Measurements from ENCODE around the gene PPDPF. TPM values are rescaled to one million over a fixed set of nuclear protein-coding genes. Genes with fewer than 3 reads are reported as not detected.

The PPDPF gene
- total RNA-seq, 1 donor from 2014 or later: 99.3 TPM

GRCh38 chr20:63563225-63563935, 42.8 kb downstream of the PPDPF start:
- DNase-seq (ENCODE audit: low read depth): no peak
- H3K4me3 ChIP-seq (ENCODE audit: low read depth, low read length): no peak overlapping the region
- TF ChIP-seq, protein P1, sequence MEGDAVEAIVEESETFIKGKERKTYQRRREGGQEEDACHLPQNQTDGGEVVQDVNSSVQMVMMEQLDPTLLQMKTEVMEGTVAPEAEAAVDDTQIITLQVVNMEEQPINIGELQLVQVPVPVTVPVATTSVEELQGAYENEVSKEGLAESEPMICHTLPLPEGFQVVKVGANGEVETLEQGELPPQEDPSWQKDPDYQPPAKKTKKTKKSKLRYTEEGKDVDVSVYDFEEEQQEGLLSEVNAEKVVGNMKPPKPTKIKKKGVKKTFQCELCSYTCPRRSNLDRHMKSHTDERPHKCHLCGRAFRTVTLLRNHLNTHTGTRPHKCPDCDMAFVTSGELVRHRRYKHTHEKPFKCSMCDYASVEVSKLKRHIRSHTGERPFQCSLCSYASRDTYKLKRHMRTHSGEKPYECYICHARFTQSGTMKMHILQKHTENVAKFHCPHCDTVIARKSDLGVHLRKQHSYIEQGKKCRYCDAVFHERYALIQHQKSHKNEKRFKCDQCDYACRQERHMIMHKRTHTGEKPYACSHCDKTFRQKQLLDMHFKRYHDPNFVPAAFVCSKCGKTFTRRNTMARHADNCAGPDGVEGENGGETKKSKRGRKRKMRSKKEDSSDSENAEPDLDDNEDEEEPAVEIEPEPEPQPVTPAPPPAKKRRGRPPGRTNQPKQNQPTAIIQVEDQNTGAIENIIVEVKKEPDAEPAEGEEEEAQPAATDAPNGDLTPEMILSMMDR (conservative IDR thresholded peaks at IDR 0.05; ENCODE audit: low read depth, low read length): no peak

GRCh38 chr20:63564036-63564810, 43.7 kb downstream of the PPDPF start:
- DNase-seq (ENCODE audit: low read depth): no peak
- TF ChIP-seq, protein P1 (conservative IDR thresholded peaks at IDR 0.05; ENCODE audit: low read depth, low read length): no peak
- H3K4me3 ChIP-seq (ENCODE audit: low read depth, low read length): no peak overlapping the region

- DNase-seq (ENCODE audit: low read depth): no peak
- no peak overlapping the region for H3K4me3 ChIP-seq (ENCODE audit: low read depth, low read length)
- TF ChIP-seq, protein P1 (conservative IDR thresholded peaks at IDR 0.05; ENCODE audit: low read depth, low read length): no peak
Observed at GRCh38 chr20:63565021-63565698, 44.6 kb downstream of the PPDPF start.

DNA sequence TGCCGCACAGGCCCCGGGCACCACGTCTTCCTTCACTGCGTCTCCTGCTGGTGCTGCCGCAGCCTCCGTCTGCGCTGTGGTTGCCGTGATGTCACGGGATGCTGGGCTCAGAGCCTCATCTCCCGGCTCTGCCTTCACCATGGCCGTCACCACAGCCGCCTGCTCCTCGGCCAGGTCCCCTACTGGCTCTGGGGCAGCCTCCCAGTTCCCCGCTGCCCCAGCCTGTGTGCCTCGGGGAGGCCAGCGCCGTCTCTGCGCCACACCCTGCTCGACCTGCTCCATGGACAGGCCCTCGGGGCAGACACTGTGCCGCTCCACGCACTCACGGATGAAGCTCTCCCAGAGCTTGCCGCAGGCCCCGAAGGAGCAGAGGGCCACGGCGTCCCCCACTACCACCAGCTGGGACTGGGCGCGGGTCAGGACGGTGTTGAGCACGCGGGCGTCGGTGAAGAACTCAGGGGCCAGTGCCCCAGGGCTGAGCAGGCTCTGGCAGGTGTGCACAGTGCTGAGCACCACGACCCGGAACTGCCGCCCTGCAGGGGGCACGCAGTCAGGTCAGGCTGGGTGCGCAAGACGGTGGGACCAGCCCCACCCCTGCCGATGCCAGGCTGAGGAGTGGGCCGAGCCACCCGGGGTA, 45.3 kb downstream of the PPDPF start:
- TF ChIP-seq, protein P1 (conservative IDR thresholded peaks at IDR 0.05; ENCODE audit: low read depth, low read length): no peak
- no peak overlapping the region for H3K4me3 ChIP-seq (ENCODE audit: low read depth, low read length)
- no peak for DNase-seq (ENCODE audit: low read depth)

- TF ChIP-seq, protein P1 (conservative IDR thresholded peaks at IDR 0.05; ENCODE audit: low read depth, low read length): no peak
- DNase-seq (ENCODE audit: low read depth): no peak
- no peak overlapping the region for H3K4me3 ChIP-seq (ENCODE audit: low read depth, low read length)
Observed at GRCh38 chr20:63566395-63567135, 46.0 kb downstream of the PPDPF start.

DNA sequence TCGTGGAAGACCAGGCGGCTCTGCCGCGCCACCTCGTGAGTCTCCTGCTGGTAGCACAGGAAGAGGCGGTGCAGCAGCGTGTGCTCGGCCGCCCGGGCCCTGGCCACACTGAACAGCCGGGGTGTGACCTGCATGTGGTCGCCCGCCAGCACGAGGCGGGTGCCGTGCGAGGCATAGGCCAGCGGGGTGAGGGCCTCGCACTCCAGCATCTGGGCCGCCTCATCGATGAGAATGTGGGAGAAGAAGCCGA, 46.5 kb downstream of the PPDPF start:
- no peak for DNase-seq (ENCODE audit: low read depth)
- H3K4me3 ChIP-seq (ENCODE audit: low read depth, low read length): no peak overlapping the region
- TF ChIP-seq, protein P1 (conservative IDR thresholded peaks at IDR 0.05; ENCODE audit: low read depth, low read length): no peak

All from epithelial cell of proximal tubule (primary cell).